ENCODE results near the gene ABHD15.

ABHD15 gene

GRCh38 chr17:29566473-29567303 lies at the start of gene ABHD15:
TSS of gene ABHD15 (minus strand) at chr17:29567037. CDS start at chr17:29566966, 71 bp downstream.
- in situ Hi-C loops (cut with MboI; ENCODE audit: low sequenced_read_pairs): no loop called here

GRCh38 chr17:29615492-29616299 lies 48.9 kb upstream of the ABHD15 start:
- in situ Hi-C loops (cut with MboI; ENCODE audit: low sequenced_read_pairs): no loop called here

- in situ Hi-C loops (cut with MboI; ENCODE audit: low sequenced_read_pairs): no loop called here
Observed at GRCh38 chr17:29615048-29615385, 48.2 kb upstream of the ABHD15 start.

GRCh38 chr17:29614349-29615047 lies 47.7 kb upstream of the ABHD15 start:
- in situ Hi-C loops (cut with MboI; ENCODE audit: low sequenced_read_pairs): no loop called here

GRCh38 chr17:29613856-29614255 lies 47.0 kb upstream of the ABHD15 start:
- in situ Hi-C loops (cut with MboI; ENCODE audit: low sequenced_read_pairs): no loop called here

- in situ Hi-C loops (cut with MboI; ENCODE audit: low sequenced_read_pairs): no loop called here
Observed at GRCh38 chr17:29613352-29613837, 46.6 kb upstream of the ABHD15 start.

DNA sequence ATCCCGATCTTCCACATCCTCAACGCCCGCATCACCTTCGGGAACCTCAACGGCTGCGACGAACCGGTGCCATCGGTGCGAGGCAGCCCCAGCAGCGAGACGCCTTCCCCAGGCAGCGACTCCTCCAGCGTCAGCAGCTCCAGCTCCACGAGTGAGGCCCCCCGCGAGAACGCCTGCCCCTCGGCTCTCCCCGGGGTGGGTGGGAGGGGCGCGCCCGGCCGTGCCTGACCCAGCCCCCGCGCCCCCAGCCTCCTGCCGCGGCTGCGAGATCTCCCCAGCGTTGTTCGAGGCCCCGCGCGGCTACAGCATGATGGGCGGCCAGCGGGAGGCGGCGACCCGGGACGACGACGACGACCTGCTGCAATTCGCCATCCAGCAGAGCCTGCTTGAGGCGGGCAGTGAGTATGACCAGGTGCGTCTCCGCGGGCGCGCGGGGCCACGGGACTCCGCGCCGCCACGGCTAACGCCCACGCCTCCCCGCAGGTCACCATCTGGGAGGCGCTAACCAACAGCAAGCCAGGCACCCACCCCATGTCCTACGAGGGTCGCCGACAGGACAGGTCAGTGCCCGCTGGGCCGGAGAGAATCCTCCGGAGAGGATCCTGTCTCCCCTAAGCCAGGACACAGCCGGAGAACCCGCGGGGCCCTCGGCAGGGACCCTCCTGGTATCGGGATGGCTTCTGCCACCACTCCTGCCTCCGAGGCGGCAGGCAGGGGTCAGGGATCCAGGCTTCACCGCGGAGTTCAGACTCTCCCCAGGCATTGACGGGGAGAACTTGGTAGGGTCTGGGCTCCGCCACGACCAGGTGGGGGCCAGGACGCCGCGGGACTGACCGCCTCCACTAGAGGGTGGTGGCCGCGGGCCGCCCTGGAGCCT lies 45.8 kb upstream of the ABHD15 start:
- in situ Hi-C loops (cut with MboI; ENCODE audit: low sequenced_read_pairs): no loop called here

- in situ Hi-C loops (cut with MboI; ENCODE audit: low sequenced_read_pairs): no loop called here
Observed at GRCh38 chr17:29612094-29612403, 45.2 kb upstream of the ABHD15 start.

DNA sequence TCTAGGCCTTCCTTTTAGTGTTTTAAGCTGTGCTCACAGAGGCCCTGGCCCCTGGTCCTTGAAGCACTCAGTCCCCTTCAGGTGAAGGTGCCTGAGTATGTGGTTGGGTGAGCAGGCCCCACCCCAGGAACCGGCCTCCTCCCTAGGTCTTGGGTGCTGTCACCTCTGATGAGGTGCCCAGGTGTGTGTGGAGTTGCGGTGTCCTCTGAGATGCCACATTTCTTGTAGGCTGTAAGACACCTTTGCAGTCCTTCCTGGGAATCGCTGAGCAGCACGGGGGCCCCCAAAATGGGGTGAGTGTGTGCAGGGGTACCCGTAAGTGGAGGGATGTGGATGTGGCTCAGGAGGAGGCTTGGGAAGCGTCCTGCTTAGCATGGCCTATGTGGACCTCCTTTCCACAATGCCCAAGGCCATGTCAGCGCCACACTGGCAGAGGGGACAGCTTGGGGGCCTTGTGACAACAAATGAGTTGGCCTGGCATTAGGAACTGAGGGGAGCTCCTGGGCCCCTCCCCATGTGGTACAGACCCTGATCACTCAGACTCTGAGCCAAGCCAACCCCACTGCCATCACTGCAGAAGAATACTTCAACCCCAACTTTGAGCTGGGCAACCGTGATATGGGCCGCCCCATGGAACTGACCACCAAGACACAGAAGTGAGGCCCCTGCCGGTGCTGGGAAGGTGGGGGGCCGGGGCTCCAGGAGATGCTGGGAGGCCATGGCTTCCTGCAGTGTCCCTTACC lies 44.7 kb upstream of the ABHD15 start:
- in situ Hi-C loops (cut with MboI; ENCODE audit: low sequenced_read_pairs): no loop called here

DNA sequence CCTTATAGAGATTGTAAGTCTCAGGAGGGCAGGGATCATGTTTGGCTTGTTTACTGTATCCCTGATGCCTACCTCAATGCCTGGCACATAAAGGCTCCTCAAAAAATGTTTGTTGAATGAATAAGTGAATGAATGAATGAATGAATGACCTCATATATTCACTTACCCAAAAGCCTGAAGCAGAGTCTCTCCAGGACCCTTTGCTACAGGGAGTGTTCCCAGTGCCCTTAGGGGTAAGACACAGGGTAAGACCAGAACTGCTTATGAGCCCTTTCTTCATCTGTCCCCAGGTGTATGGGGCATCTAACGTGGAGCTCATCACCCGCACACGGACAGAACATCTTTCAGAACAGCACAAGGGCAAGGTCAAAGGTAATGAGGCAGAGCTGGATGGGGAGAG lies 43.6 kb upstream of the ABHD15 start:
- in situ Hi-C loops (cut with MboI; ENCODE audit: low sequenced_read_pairs): no loop called here

GRCh38 chr17:29608986-29609385 lies 42.1 kb upstream of the ABHD15 start:
- in situ Hi-C loops (cut with MboI; ENCODE audit: low sequenced_read_pairs): no loop called here

DNA sequence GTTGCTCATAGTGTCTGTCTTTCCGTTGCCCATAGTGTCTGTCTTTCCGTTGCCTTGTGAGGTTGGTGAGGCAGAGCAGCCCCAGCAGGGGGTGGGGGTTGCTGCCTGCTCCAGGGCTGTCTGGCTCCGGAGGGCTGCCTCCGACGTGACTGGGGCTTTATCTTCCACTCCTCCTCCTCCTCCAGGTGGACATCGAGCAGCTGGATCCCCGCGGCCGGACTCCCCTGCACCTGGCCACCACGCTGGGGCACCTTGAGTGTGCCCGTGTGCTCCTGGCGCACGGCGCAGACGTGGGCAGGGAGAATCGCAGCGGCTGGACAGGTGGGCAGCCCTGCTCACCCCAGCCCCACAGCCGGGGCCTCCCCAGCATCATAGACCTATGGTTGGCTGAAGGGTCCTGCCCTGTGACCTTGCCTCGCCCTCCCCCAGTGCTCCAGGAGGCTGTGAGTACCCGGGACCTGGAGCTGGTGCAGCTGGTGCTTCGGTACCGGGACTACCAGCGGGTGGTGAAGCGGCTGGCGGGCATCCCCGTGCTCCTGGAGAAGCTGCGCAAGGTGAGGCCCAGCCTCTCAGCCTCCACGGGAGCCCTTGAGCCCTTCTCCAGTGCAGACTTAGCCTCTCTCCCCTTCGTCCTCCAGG lies 40.8 kb upstream of the ABHD15 start:
- in situ Hi-C loops (cut with MboI; ENCODE audit: low sequenced_read_pairs): no loop called here

GRCh38 chr17:29603109-29603674 lies 36.4 kb upstream of the ABHD15 start:
- in situ Hi-C loops (cut with MboI; ENCODE audit: low sequenced_read_pairs): no loop called here

GRCh38 chr17:29597361-29598172 lies 30.7 kb upstream of the ABHD15 start:
- in situ Hi-C loops (cut with MboI; ENCODE audit: low sequenced_read_pairs): no loop called here

GRCh38 chr17:29596811-29597210 lies 30.0 kb upstream of the ABHD15 start:
- in situ Hi-C loops (cut with MboI; ENCODE audit: low sequenced_read_pairs): no loop called here

GRCh38 chr17:29595943-29596774 lies 29.3 kb upstream of the ABHD15 start:
- in situ Hi-C loops (cut with MboI; ENCODE audit: low sequenced_read_pairs): no loop called here

Data from hTERT RPE-1 (cell line).